Esophagus squamous epithelium (tissue), 4 donors: ENCODE data around the gene KLHDC10.

Source experiments
- CTCF ChIP-seq, 6 experiments: fragments of 450-650 bp in 4 of 6; fragments of 200-600 bp in 2 of 6; sonication (generic) in 2 of 6; IDR thresholded peaks; one replicate each; pipeline ENCODE4 v1.5.1; 2016 to 2019; ENCODE audit warnings: antibody characterized with exemption in 6 of 6, mild to moderate bottlenecking in 4 of 6, moderate library complexity in 4 of 6
- POLR2A ChIP-seq, 4 donors: fragments of 450-650 bp; IDR thresholded peaks; one replicate each; pipeline ENCODE4 v1.6.1; 2017; ENCODE audit warnings: antibody characterized with exemption in 4 of 4, mild to moderate bottlenecking in 4 of 4, moderate library complexity in 3 of 4

GRCh38 chr7:130069179-130069977 lies 956 bp upstream of the KLHDC10 start:
- TF ChIP-seq CTCF (IDR thresholded peaks at IDR 0.05) (no peak), POLR2A (IDR thresholded peaks at IDR 0.05) (no peak)
